Thyroid gland (tissue), 4 donors: Measurements from ENCODE around the gene UFD1. TPM values are rescaled to one million over a fixed set of nuclear protein-coding genes. Genes with fewer than 3 reads are reported as not detected.

ENCODE experiments used
- DNase-seq, 2 donors: peaks; one replicate each; pipeline ENCODE4 v3.0.0-alpha.2; 2019
- H3K27ac ChIP-seq, 3 donors: fragments of 200-600 bp; sonication (generic); 1 replicate in 2 of 3; 2 replicates in 1 of 3; pipeline ENCODE4 v1.5.1; 2016 to 2019; ENCODE audit warnings: mild to moderate bottlenecking in 1 of 3, moderate library complexity in 1 of 3
- H3K27me3 ChIP-seq: fragments of 200-600 bp; sonication (generic); one replicate; pipeline ENCODE4 v1.5.1; 2019
- H3K36me3 ChIP-seq, 2 donors: fragments of 200-600 bp; sonication (generic); one replicate each; pipeline ENCODE4 v1.5.1; 2016 to 2019
- H3K4me1 ChIP-seq, 2 donors: fragments of 200-600 bp; sonication (generic); one replicate each; pipeline ENCODE4 v1.5.1; 2017 to 2019
- H3K4me3 ChIP-seq, 3 donors: fragments of 200-600 bp; sonication (generic); replicated peaks in 1 of 3; 1 replicate in 2 of 3; 2 replicates in 1 of 3; pipeline ENCODE4 v1.5.1; 2016; ENCODE audit warnings: mild to moderate bottlenecking in 1 of 3
- H3K9me3 ChIP-seq: fragments of 200-600 bp; sonication (generic); one replicate; pipeline ENCODE4 v1.5.1; 2017
- POLR2A ChIP-seq, 2 donors: fragments of 450-650 bp; IDR thresholded peaks; one replicate each; pipeline ENCODE4 v1.6.1; 2017; ENCODE audit warnings: antibody characterized with exemption in 2 of 2, mild to moderate bottlenecking in 2 of 2, moderate library complexity in 1 of 2
- WGBS, 2 donors: methylation state at CpG; one replicate each; pipeline ENCODE4 v1.1.5; 2017; 5-methylcytosine and 5-hydroxymethylcytosine counted together
- intact Hi-C: fragments of 100-400 bp; cut with DNase I; formaldehyde crosslinking; loops from one replicate; pipeline ENCODE4 v1.15.1; 2023
- total RNA-seq, 4 donors: library from RNA; depleted of rRNA; stranded (reverse); fragments of >200 nt; gene quantifications; one replicate each; pipeline ENCODE4 v1.2.3, GENCODE V29; 2016
- TF ChIP-seq, protein P1 (sequence below), 6 experiments: fragments of 200-600 bp in 3 of 6; fragments of 450-650 bp in 3 of 6; sonication (generic) in 3 of 6; IDR thresholded peaks; one replicate each; pipeline ENCODE4 v1.5.1; 2016 to 2019; ENCODE audit warnings: antibody characterized with exemption in 6 of 6, mild to moderate bottlenecking in 2 of 6, inconsistent platforms in 1 of 6, moderate library complexity in 1 of 6

UFD1 gene
- total RNA-seq, 4 donors from 2014 or later, result 29.3 to 52.7 (median 44.2) TPM

DNA sequence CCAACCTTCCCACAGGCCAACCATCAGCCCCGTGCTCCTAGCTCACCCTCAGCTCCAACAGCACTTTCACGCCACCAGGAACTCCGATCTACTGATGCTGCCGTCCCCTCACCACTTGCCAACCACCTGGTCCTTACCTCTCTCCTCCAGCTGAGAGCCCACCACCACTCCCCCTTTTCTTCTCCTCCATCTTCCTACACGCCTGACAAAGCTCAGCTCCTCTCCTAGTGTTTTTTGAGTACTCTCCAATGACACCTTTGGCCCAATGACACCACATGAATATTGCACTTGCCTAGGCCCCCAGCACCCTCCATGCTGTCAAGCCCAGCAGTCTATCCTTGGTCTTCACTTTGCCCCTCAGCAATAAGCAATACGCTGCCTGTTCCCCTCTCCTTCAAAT lies 78.1 kb downstream of the UFD1 start:
- 93 to 99% methylated on average over 6 of the region's 6 CpGs for WGBS, 2 donors
- DNase-seq, result no peak
- intact Hi-C loops, result no loop called here
- Histone ChIP-seq H3K36me3 (peaks cover 44 to 47% of the 10 kb centered on the region in 2 donors), H3K9me3 (no peaks in the 10 kb centered on the region), H3K4me1 (peaks cover 14 to 15% of the 10 kb centered on the region in 2 donors), H3K4me3 (no peak overlapping the region), H3K27ac (no peak overlapping the region), H3K27me3 (no peaks in the 10 kb centered on the region)
- TF ChIP-seq, protein P1, sequence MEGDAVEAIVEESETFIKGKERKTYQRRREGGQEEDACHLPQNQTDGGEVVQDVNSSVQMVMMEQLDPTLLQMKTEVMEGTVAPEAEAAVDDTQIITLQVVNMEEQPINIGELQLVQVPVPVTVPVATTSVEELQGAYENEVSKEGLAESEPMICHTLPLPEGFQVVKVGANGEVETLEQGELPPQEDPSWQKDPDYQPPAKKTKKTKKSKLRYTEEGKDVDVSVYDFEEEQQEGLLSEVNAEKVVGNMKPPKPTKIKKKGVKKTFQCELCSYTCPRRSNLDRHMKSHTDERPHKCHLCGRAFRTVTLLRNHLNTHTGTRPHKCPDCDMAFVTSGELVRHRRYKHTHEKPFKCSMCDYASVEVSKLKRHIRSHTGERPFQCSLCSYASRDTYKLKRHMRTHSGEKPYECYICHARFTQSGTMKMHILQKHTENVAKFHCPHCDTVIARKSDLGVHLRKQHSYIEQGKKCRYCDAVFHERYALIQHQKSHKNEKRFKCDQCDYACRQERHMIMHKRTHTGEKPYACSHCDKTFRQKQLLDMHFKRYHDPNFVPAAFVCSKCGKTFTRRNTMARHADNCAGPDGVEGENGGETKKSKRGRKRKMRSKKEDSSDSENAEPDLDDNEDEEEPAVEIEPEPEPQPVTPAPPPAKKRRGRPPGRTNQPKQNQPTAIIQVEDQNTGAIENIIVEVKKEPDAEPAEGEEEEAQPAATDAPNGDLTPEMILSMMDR (IDR thresholded peaks at IDR 0.05), result no peak
- TF ChIP-seq POLR2A (IDR thresholded peaks at IDR 0.05), result no peak

Other genes with a start within 250 kb of the UFD1 start
- 10 to 100 TPM in 3 of 4 donors, 1 to 10 TPM in 1; 8.5 to 19.2 (median 12.8) TPM for gene CLTCL1, start 187.5 kb downstream of the UFD1 start, total RNA-seq
- gene HIRA, start 47.5 kb downstream of the UFD1 start, total RNA-seq, result 100 to 1,000 TPM in 2 of 4 donors, 10 to 100 TPM in 2; 63.8 to 139 (median 107) TPM
- 10 to 100 TPM; 37.5 to 69.3 (median 48.7) TPM for gene MRPL40, start 46.6 kb downstream of the UFD1 start, total RNA-seq
- gene C22orf39, start 31.5 kb downstream of the UFD1 start, total RNA-seq, result 10 to 100 TPM; 66.9 to 90.0 (median 83.1) TPM
- 1 to 10 TPM in 2 of 4 donors, under 1 TPM in 1, not detected in 1; 0.24 to 1.9 (median 1.7) TPM for gene CDC45, start 727 bp upstream of the UFD1 start, total RNA-seq
- 100 to 1,000 TPM in 2 of 4 donors, 10 to 100 TPM in 2; 71.8 to 303 (median 131) TPM for gene CLDN5, start 45.2 kb upstream of the UFD1 start, total RNA-seq
- 100 to 1,000 TPM in 1 of 4 donors, 10 to 100 TPM in 3; 14.0 to 124 (median 27.3) TPM for gene SEPTIN5, start 235.3 kb upstream of the UFD1 start, total RNA-seq
- 1 to 10 TPM; 1.5 to 6.6 (median 3.1) TPM for gene GP1BB, start 244.3 kb upstream of the UFD1 start, total RNA-seq